ENCODE data around the gene STEAP3.

GRCh38 chr2:119253114-119253702, 29.6 kb downstream of the STEAP3 start:
- no peak for TF ChIP-seq POLR2AphosphoS5 (IDR thresholded peaks at IDR 0.05; ENCODE audit: low read depth, low read length)
- TF ChIP-seq, protein P1, sequence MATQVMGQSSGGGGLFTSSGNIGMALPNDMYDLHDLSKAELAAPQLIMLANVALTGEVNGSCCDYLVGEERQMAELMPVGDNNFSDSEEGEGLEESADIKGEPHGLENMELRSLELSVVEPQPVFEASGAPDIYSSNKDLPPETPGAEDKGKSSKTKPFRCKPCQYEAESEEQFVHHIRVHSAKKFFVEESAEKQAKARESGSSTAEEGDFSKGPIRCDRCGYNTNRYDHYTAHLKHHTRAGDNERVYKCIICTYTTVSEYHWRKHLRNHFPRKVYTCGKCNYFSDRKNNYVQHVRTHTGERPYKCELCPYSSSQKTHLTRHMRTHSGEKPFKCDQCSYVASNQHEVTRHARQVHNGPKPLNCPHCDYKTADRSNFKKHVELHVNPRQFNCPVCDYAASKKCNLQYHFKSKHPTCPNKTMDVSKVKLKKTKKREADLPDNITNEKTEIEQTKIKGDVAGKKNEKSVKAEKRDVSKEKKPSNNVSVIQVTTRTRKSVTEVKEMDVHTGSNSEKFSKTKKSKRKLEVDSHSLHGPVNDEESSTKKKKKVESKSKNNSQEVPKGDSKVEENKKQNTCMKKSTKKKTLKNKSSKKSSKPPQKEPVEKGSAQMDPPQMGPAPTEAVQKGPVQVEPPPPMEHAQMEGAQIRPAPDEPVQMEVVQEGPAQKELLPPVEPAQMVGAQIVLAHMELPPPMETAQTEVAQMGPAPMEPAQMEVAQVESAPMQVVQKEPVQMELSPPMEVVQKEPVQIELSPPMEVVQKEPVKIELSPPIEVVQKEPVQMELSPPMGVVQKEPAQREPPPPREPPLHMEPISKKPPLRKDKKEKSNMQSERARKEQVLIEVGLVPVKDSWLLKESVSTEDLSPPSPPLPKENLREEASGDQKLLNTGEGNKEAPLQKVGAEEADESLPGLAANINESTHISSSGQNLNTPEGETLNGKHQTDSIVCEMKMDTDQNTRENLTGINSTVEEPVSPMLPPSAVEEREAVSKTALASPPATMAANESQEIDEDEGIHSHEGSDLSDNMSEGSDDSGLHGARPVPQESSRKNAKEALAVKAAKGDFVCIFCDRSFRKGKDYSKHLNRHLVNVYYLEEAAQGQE (IDR thresholded peaks at IDR 0.05; ENCODE audit: insufficient read depth in 1 of 2, low read depth in 2 of 2, low read length in 2 of 2): no peak
- TF ChIP-seq SIN3A (IDR thresholded peaks at IDR 0.05; ENCODE audit: borderline replicate concordance, insufficient read depth, low read length): no peak

Data from PFSK-1 (cell line).